Thyroid gland (tissue), 4 donors: ENCODE measurements around the gene SEMA7A. TPM values are rescaled to one million over a fixed set of nuclear protein-coding genes. Genes with fewer than 3 reads are reported as not detected.

Experiments used
- DNase-seq, 2 donors: peaks; one replicate each; pipeline ENCODE4 v3.0.0-alpha.2; 2019
- H3K27ac ChIP-seq, 3 donors: fragments of 200-600 bp; sonication (generic); 1 replicate in 2 of 3; 2 replicates in 1 of 3; pipeline ENCODE4 v1.5.1; 2016 to 2019; ENCODE audit warnings: mild to moderate bottlenecking in 1 of 3, moderate library complexity in 1 of 3
- H3K27me3 ChIP-seq: fragments of 200-600 bp; sonication (generic); one replicate; pipeline ENCODE4 v1.5.1; 2019
- H3K36me3 ChIP-seq, 2 donors: fragments of 200-600 bp; sonication (generic); one replicate each; pipeline ENCODE4 v1.5.1; 2016 to 2019
- H3K4me1 ChIP-seq, 2 donors: fragments of 200-600 bp; sonication (generic); one replicate each; pipeline ENCODE4 v1.5.1; 2017 to 2019
- H3K4me3 ChIP-seq, 3 donors: fragments of 200-600 bp; sonication (generic); replicated peaks in 1 of 3; 1 replicate in 2 of 3; 2 replicates in 1 of 3; pipeline ENCODE4 v1.5.1; 2016; ENCODE audit warnings: mild to moderate bottlenecking in 1 of 3
- H3K9me3 ChIP-seq: fragments of 200-600 bp; sonication (generic); one replicate; pipeline ENCODE4 v1.5.1; 2017
- CTCF ChIP-seq, 6 experiments: fragments of 200-600 bp in 3 of 6; fragments of 450-650 bp in 3 of 6; sonication (generic) in 3 of 6; IDR thresholded peaks; one replicate each; pipeline ENCODE4 v1.5.1; 2016 to 2019; ENCODE audit warnings: antibody characterized with exemption in 6 of 6, mild to moderate bottlenecking in 2 of 6, inconsistent platforms in 1 of 6, moderate library complexity in 1 of 6
- POLR2A ChIP-seq, 2 donors: fragments of 450-650 bp; IDR thresholded peaks; one replicate each; pipeline ENCODE4 v1.6.1; 2017; ENCODE audit warnings: antibody characterized with exemption in 2 of 2, mild to moderate bottlenecking in 2 of 2, moderate library complexity in 1 of 2
- WGBS, 2 donors: methylation state at CpG; one replicate each; pipeline ENCODE4 v1.1.5; 2017; 5-methylcytosine and 5-hydroxymethylcytosine counted together
- intact Hi-C: fragments of 100-400 bp; cut with DNase I; formaldehyde crosslinking; loops from one replicate; pipeline ENCODE4 v1.15.1; 2023
- total RNA-seq, 4 donors: library from RNA; depleted of rRNA; stranded (reverse); fragments of >200 nt; gene quantifications; one replicate each; pipeline ENCODE4 v1.2.3, GENCODE V29; 2016

The SEMA7A gene
- total RNA-seq, 4 donors from 2014 or later, result 0.29 to 2.0 (median 1.6) TPM

- intact Hi-C loops, result no loop called here
- 82 to 86% methylated on average over 14 to 16 of the region's 16 CpGs for WGBS, 2 donors
- Histone ChIP-seq H3K36me3 (no peaks in the 10 kb centered on the region), H3K27ac (no peak overlapping the region), H3K9me3 (no peaks in the 10 kb centered on the region), H3K4me3 (no peak overlapping the region), H3K27me3 (no peaks in the 10 kb centered on the region), H3K4me1 (no peaks in the 10 kb centered on the region)
- DNase-seq, result no peak
- TF ChIP-seq CTCF (IDR thresholded peaks at IDR 0.05) (no peak), POLR2A (IDR thresholded peaks at IDR 0.05) (no peak)
These were observed 15.0 kb downstream of the SEMA7A start for GRCh38 chr15:74418575-74419338.

- Histone ChIP-seq H3K4me1 (no peaks in the 10 kb centered on the region), H3K27ac (no peak overlapping the region), H3K9me3 (no peaks in the 10 kb centered on the region), H3K36me3 (no peaks in the 10 kb centered on the region), H3K27me3 (no peaks in the 10 kb centered on the region), H3K4me3 (no peak overlapping the region)
- 91 to 92% methylated on average over 9 of the region's 9 CpGs for WGBS, 2 donors
- TF ChIP-seq POLR2A (IDR thresholded peaks at IDR 0.05) (no peak), CTCF (IDR thresholded peaks at IDR 0.05) (no peak)
- no peak for DNase-seq
- intact Hi-C loops, result no loop called here
These were observed 16.1 kb downstream of the SEMA7A start for GRCh38 chr15:74417670-74418069.

- 77 to 95% methylated on average over 12 of the region's 13 CpGs for WGBS, 2 donors
- intact Hi-C loops, result no loop called here
These were observed 16.5 kb downstream of the SEMA7A start for GRCh38 chr15:74417225-74417624.

GRCh38 chr15:74415966-74416916 is 17.5 kb downstream of the SEMA7A start:
- H3K4me3 ChIP-seq, result no peak overlapping the region
- no peak overlapping the region for H3K27ac ChIP-seq
- no peaks in the 10 kb centered on the region for H3K27me3 ChIP-seq

More at GRCh38 chr15:74417225-74417624, 16.5 kb downstream of the SEMA7A start:
- H3K9me3 ChIP-seq, result no peaks in the 10 kb centered on the region
- DNase-seq, result no peak
- H3K36me3 ChIP-seq, result no peaks in the 10 kb centered on the region
- no peaks in the 10 kb centered on the region for H3K27me3 ChIP-seq
- TF ChIP-seq CTCF (IDR thresholded peaks at IDR 0.05) (no peak), POLR2A (IDR thresholded peaks at IDR 0.05) (no peak)
- H3K27ac ChIP-seq, result no peak overlapping the region
- no peaks in the 10 kb centered on the region for H3K4me1 ChIP-seq
- no peak overlapping the region for H3K4me3 ChIP-seq

More at GRCh38 chr15:74415966-74416916, 17.5 kb downstream of the SEMA7A start:
- no peak for DNase-seq
- Histone ChIP-seq H3K4me1 (no peaks in the 10 kb centered on the region), H3K9me3 (no peaks in the 10 kb centered on the region), H3K36me3 (no peaks in the 10 kb centered on the region)
- TF ChIP-seq POLR2A (IDR thresholded peaks at IDR 0.05) (no peak), CTCF (IDR thresholded peaks at IDR 0.05) (no peak)
- intact Hi-C loops, result no loop called here
- 85 to 86% methylated on average over 18 of the region's 19 CpGs for WGBS, 2 donors
